GM10266 (cell line): Measurements from ENCODE around the gene LCLAT1.

ENCODE experiments used
- DNase-seq: peaks from one replicate; pipeline ENCODE4 v3.0.0; 2012; ENCODE audit errors: extremely low spot score
- TF ChIP-seq, protein P1 (sequence below): IDR thresholded peaks from 2 replicates; pipeline ENCODE4 v1.5.1; 2012; ENCODE audit warnings: mild to moderate bottlenecking, low read depth; ENCODE audit not compliant: control insufficient read depth, insufficient read depth; ENCODE audit errors: missing control alignments

Gene LCLAT1

DNA sequence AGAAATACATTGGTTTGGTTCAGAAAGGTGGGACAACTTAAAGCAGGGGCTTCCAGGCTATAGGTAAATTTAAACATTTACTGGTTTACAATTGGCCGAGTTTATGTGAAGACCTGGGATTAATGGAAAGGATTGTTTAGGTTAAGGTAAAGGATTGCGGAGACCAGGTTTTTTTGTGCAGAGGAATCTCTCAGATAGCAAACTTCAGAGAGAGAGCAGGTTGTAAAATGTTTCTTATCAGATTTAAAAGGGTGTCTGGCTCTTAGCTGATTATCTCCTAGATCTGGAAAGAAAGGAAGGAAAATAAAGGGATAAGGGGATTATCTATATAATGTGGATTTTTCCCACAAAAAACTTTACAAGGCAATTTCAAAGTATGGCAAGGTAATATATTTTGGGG is 101.3 kb downstream of the LCLAT1 start:
- no peak for DNase-seq

DNA sequence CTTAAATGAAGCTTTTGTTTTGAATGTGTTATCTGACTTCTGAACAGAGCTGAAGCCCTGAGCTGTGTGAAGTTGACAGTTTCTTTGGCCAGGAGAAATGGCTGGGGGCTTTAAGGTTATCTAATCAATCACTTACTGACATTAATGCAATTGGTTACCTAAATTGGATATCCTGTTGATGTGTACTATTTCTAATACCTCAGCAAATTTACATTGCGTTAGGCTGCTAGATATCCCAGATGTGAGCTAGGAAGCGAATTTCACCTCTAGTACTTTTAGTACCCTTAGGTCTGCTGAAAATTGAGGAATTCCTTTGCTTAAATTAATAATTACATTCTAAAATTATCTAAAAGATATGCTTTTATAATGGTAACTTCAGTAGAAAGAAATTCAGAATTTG is 102.0 kb downstream of the LCLAT1 start:
- TF ChIP-seq, protein P1, sequence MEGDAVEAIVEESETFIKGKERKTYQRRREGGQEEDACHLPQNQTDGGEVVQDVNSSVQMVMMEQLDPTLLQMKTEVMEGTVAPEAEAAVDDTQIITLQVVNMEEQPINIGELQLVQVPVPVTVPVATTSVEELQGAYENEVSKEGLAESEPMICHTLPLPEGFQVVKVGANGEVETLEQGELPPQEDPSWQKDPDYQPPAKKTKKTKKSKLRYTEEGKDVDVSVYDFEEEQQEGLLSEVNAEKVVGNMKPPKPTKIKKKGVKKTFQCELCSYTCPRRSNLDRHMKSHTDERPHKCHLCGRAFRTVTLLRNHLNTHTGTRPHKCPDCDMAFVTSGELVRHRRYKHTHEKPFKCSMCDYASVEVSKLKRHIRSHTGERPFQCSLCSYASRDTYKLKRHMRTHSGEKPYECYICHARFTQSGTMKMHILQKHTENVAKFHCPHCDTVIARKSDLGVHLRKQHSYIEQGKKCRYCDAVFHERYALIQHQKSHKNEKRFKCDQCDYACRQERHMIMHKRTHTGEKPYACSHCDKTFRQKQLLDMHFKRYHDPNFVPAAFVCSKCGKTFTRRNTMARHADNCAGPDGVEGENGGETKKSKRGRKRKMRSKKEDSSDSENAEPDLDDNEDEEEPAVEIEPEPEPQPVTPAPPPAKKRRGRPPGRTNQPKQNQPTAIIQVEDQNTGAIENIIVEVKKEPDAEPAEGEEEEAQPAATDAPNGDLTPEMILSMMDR: no peak
- no peak for DNase-seq

More for the DNA sequence above, 101.3 kb downstream of the LCLAT1 start:
- TF ChIP-seq, protein P1: no peak

DNA sequence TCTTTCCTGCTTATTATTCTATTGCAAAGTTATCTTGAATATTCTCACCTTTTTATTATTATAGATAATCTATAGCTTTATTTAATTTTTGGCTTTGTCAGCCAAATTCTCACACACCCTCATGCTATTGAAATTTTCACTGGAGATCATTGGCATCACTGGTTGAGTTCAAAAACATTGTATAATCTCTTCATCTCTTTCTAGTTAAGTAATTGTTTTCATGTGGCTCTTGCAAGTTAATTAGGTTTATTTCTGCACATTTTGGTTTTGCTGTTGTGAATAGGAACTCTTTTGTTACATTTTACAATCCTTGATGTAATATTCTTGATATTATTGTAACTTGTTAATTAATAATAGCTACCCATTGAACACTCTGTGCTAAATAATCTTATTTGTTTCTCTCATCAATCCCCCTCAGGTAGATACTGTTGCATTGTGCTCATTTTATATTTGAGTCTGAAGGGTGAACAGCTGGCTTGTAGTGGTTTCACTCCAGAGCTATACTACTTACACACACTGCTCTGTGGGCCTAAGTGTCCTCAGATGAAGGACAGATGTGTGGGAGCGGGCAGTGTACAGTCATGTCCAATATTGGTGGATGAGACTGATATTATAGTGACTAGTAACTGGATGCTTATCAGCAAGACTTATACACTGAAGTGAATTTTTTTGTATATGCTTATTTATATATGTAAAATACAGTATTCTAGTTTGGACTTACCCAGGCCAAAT is 112.7 kb downstream of the LCLAT1 start:
- TF ChIP-seq, protein P1: no peak
- DNase-seq: no peak

DNA sequence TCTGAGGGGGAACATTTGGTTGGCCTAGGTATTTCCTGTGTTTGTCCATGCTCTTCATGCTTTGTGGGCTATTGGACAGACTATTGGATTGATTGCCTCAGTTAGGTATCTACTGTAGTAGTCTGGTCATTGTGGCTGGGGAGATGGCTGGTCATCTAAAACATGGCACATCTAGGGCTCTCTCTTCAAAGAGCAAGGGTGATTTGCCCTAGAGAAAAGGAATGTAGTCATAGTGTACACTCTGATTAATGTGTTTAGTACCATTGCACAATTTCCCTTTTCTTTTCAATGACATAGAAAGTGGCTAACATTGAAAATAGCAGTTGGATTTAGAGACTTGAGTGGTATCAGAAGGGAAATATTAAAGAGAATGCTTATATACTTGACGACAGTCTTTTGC is 114.3 kb downstream of the LCLAT1 start:
- no peak for DNase-seq
- TF ChIP-seq, protein P1: no peak

DNA sequence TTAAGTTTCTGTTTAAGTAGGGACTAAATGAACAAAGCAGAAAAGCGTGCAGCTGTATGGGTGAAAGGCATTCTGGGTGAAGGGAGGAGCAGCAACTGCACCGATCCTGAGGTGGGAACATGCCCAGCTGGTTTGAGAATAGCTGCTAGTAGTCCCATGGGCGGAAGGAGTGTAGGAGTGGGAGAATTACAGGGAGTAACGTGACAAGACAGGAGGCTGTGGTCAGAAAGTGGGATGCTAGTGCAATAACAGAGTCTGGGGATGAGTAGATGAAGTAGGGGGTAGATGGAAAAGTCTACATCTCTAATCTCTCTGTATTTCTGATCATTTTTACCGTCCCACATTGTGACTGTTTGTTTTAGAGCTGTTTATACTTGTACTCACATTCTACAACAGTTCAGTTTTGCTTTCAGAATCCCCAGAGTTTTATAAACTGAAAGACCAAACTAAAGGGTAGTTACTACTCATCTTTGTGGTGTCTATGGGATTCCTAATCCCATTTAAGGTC is 118.9 kb downstream of the LCLAT1 start:
- DNase-seq: no peak
- TF ChIP-seq, protein P1: no peak

DNA sequence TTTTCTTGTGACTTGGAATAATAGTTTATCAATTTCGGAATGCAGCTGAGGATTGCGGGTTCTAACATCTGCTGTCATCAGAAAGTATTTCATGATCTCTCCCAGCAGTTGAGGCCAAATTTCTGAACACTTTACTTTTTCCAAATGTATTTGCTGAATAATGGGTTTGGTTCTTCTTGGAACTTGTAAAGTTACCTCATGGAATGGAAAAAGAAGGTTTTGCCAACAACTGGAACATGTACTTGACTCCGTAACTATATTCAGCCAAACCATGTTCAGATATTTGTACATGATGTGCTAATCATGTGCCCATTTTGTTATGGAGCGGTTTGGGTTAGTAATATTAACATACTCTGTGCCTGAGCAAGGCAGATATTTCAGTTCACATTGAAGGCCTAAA is 119.6 kb downstream of the LCLAT1 start:
- no peak for DNase-seq
- TF ChIP-seq, protein P1: no peak

DNA sequence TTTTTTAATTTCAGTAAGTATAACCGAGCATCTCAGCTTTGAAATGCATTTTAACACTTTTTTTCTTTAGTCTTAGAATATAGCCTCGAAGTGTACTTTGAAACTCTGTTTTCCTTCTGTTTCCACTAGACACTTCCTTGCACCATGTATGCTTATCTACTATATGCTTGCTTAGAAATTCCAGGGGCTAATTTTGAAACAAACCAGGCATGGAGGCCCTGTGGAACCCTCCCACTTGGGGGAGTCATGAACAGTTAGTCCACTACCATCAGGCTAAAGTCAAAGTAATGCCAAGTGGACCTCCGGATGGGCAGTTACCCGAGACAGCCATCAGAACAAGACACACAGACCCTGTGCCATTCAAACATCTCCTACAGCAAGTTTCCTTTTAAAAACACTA is 120.3 kb downstream of the LCLAT1 start:
- DNase-seq: no peak
- TF ChIP-seq, protein P1: no peak
